Tibial nerve (tissue), 3 donors: ENCODE results near the gene PLCB4.

Experiments
- CTCF ChIP-seq, 5 experiments: fragments of 200-600 bp in 3 of 5; fragments of 450-650 bp in 2 of 5; sonication (generic) in 3 of 5; IDR thresholded peaks; one replicate each; pipeline ENCODE4 v1.5.1; 2016 to 2019; ENCODE audit warnings: antibody characterized with exemption in 5 of 5, mild to moderate bottlenecking in 3 of 5, moderate library complexity in 2 of 5
- POLR2A ChIP-seq, 2 donors: fragments of 450-650 bp; IDR thresholded peaks; one replicate each; pipeline ENCODE4 v1.6.1; 2017; ENCODE audit warnings: antibody characterized with exemption in 2 of 2, mild to moderate bottlenecking in 2 of 2, moderate library complexity in 2 of 2

GRCh38 chr20:9427430-9428291 lies 358.8 kb downstream of the PLCB4 start:
- TF ChIP-seq POLR2A (IDR thresholded peaks at IDR 0.05) = no peak
- no peak for TF ChIP-seq CTCF (IDR thresholded peaks at IDR 0.05)
